NB4 (cell line): ENCODE data around the gene LAD1.

Source experiments
- DNase-seq: peaks from one replicate; pipeline ENCODE4 v3.0.0; 2010; ENCODE audit warnings: low read depth
- H3K4me3 ChIP-seq: one replicate; pipeline ENCODE4 v1.5.1; 2011; ENCODE audit warnings: mild to moderate bottlenecking, low read depth, low read length, moderate library complexity
- MAX ChIP-seq: IDR thresholded peaks from 2 replicates; pipeline ENCODE4 v1.6.1; 2011; ENCODE audit warnings: low read depth, low read length
- MYC ChIP-seq: IDR thresholded peaks from 2 replicates; pipeline ENCODE4 v1.6.1; 2011; ENCODE audit warnings: low read depth, low read length
- POLR2A ChIP-seq: IDR thresholded peaks from 2 replicates; pipeline ENCODE4 v1.6.1; 2011; ENCODE audit warnings: mild to moderate bottlenecking; ENCODE audit not compliant: insufficient read length; ENCODE audit errors: extremely low read depth
- TF ChIP-seq, protein P1 (sequence below): IDR thresholded peaks from one replicate; pipeline ENCODE4 v1.5.1; 2012; ENCODE audit warnings: low read depth, low read length

The LAD1 gene

GRCh38 chr1:201401700-201402099 lies 2.6 kb upstream of the LAD1 start:
- no peak for DNase-seq
- no peak overlapping the region for H3K4me3 ChIP-seq
- TF ChIP-seq POLR2A (no peak), MYC (no peak), MAX (no peak)
- TF ChIP-seq, protein P1, sequence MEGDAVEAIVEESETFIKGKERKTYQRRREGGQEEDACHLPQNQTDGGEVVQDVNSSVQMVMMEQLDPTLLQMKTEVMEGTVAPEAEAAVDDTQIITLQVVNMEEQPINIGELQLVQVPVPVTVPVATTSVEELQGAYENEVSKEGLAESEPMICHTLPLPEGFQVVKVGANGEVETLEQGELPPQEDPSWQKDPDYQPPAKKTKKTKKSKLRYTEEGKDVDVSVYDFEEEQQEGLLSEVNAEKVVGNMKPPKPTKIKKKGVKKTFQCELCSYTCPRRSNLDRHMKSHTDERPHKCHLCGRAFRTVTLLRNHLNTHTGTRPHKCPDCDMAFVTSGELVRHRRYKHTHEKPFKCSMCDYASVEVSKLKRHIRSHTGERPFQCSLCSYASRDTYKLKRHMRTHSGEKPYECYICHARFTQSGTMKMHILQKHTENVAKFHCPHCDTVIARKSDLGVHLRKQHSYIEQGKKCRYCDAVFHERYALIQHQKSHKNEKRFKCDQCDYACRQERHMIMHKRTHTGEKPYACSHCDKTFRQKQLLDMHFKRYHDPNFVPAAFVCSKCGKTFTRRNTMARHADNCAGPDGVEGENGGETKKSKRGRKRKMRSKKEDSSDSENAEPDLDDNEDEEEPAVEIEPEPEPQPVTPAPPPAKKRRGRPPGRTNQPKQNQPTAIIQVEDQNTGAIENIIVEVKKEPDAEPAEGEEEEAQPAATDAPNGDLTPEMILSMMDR: no peak

DNA sequence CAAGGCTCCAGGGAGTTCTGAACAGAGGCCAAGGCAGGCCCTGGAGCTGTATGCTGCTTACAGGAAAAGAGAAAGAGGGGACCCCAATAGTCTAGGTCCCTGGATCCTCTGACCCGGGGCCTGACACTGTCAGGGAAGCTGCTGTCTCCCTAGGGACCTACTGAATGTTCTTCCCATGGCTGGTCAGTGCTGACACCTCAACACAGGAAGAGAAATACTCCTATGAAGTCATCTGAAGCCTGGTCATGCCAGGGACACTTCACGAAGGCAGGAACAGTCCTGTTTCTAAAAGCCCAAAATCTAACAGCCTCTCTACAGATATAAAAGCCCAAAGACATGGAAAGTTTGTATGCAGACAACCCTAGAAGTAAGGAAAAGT lies 1.7 kb upstream of the LAD1 start:
- no peak overlapping the region for H3K4me3 ChIP-seq
- no peak for DNase-seq
- TF ChIP-seq, protein P1: no peak
- TF ChIP-seq POLR2A: no peak
- TF ChIP-seq MAX: no peak
- no peak for TF ChIP-seq MYC

- TF ChIP-seq MAX (no peak), POLR2A (no peak), MYC (no peak)
- TF ChIP-seq, protein P1: no peak
- H3K4me3 ChIP-seq: no peak overlapping the region
- no peak for DNase-seq
These were observed 1.2 kb upstream of the LAD1 start for GRCh38 chr1:201400212-201400851.

GRCh38 chr1:201399352-201400126 lies 415 bp upstream of the LAD1 start:
- H3K4me3 ChIP-seq: no peak overlapping the region
- TF ChIP-seq POLR2A: no peak
- no peak for TF ChIP-seq MYC
- no peak for TF ChIP-seq MAX
- TF ChIP-seq, protein P1: no peak
- DNase-seq: no peak

- TF ChIP-seq MYC: no peak
- TF ChIP-seq, protein P1: no peak
- DNase-seq: no peak
These were observed 1.4 kb downstream of the LAD1 start for GRCh38 chr1:201397675-201398074.

More at GRCh38 chr1:201397675-201398074, 1.4 kb downstream of the LAD1 start:
- H3K4me3 ChIP-seq: no peak overlapping the region
